Activated naive CD8-positive, alpha-beta T cell treated with anti-CD3 and anti-CD28 coated beads, Interleukin-2, amount 10 ng/mL, durations not matched to agents 7 days and 5 days (primary cell): ENCODE measurements around the gene CECR2. TPM values are rescaled to one million over a fixed set of nuclear protein-coding genes. Genes with fewer than 3 reads are reported as not detected.
"Not testable (repeated sequence)": the region's sequence is repeated elsewhere in the genome, so short reads cannot be mapped to it uniquely, and the experiment has no call there.

Experiments
- ATAC-seq: fragments of 150-1000 bp; cut with Tn5 transposase; one replicate; pipeline ENCODE4 v1.10.0; 2021; ENCODE audit warnings: low read depth, moderate library complexity
- POLR2A ChIA-PET: fragments of 350-600 bp; sonication (Branson Sonifier 250); formaldehyde crosslinking; loops from one replicate; lab custom pipeline; 2021; ENCODE audit warnings: antibody characterized with exemption; lab: Charles Lee
- DNase-seq: peaks from one replicate; pipeline ENCODE4 v3.0.0; 2021
- H3K27ac Mint-ChIP-seq: one replicate; pipeline ENCODE4 v1.8.0; 2022; ENCODE audit warnings: mild to moderate bottlenecking, mixed read lengths
- H3K27me3 Mint-ChIP-seq: one replicate; pipeline ENCODE4 v1.8.0; 2022; ENCODE audit warnings: mild to moderate bottlenecking, moderate library complexity, mixed read lengths
- H3K36me3 Mint-ChIP-seq: one replicate; pipeline ENCODE4 v1.8.0; 2021; ENCODE audit warnings: mild to moderate bottlenecking, mixed read lengths
- H3K4me1 Mint-ChIP-seq: one replicate; pipeline ENCODE4 v1.8.0; 2021; ENCODE audit warnings: mixed read lengths
- H3K4me3 Mint-ChIP-seq: one replicate; pipeline ENCODE4 v1.8.0; 2022; ENCODE audit warnings: mild to moderate bottlenecking, moderate library complexity, mixed read lengths
- H3K9me3 Mint-ChIP-seq: one replicate; pipeline ENCODE4 v1.8.0; 2021; ENCODE audit warnings: mixed read lengths
- total RNA-seq, 2 experiments: library from RNA; stranded (reverse); gene quantifications; one replicate each; pipeline ENCODE4 v1.2.3, GENCODE V29; 2021

Gene CECR2
- total RNA-seq, 2 experiments from 2014 or later: 0.06 TPM; not detected in 1

DNA sequence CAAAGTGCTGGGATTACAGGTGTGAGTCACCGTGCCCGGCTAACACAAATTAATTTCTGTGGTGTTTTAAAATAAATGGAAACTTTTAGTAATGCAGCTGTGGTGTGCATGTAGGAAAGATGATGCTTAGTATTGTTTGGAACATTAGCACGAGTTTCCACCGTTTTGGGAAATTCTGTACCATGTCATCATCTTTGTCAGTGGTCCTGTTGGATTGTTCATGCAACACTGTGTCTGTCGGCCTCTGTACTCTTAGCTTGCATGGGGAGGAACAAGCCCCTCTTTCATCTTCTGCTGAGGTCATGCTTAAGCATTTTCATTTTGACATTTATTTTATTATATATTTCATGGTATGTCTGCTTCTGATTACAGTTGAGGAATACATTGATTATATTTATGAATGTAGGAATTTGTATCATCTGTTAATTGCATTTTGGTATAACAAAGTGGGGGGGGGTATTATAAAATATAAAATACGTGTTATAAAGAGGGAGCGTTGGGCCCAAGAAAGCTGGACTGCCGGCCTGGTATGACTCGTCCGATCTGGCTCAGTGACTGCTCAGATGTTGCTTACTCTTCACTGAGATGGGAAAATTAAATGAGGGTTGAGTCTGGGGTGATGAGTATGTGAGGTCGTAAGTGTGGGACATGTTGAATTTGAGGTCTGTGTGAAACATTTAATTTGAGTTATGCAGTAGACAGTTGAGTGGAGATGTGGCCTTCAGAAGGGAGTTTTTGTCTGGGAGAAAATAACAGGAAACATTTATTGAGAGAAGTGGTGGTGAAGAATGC is 28.7 kb downstream of the CECR2 start:
- DNase-seq (no peak), ATAC-seq (no peak)
- POLR2A ChIA-PET: no interaction called here
- H3K4me1 Mint-ChIP-seq: no peaks in the 10 kb centered on the region
- no peaks in the 10 kb centered on the region for H3K36me3 Mint-ChIP-seq
- no peak overlapping the region for H3K27ac Mint-ChIP-seq
- H3K4me3 Mint-ChIP-seq: no peak overlapping the region
- H3K27me3 Mint-ChIP-seq: peaks cover 3% of the 10 kb centered on the region
- no peaks in the 10 kb centered on the region for H3K9me3 Mint-ChIP-seq

DNA sequence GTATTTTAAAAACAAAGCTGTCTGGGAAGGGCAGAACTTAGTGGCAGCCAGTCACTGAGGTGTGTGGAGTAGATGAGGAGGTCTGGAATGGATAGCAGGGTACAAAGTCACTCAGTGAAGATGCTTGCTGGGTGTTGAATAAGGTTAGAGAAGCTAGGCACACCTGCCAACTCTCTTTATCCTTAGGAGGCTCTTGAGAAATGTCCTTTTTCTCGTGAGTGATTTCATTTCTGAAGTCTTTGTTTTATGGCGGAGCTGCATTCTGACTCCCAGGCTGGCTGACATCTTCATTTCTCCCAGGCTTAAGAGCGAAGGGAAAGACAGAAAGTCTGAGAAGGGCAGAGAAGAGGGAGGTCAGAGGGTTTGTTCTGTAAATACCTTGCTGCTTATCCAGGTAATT is 31.0 kb downstream of the CECR2 start:
- Mint-ChIP-seq H3K4me1 (no peaks in the 10 kb centered on the region), H3K36me3 (no peaks in the 10 kb centered on the region), H3K27ac (no peak overlapping the region), H3K27me3 (no peaks in the 10 kb centered on the region), H3K4me3 (no peak overlapping the region), H3K9me3 (no peaks in the 10 kb centered on the region)
- ATAC-seq (no peak), DNase-seq (no peak)
- POLR2A ChIA-PET: no interaction called here

GRCh38 chr22:17401728-17402127 is 32.5 kb downstream of the CECR2 start:
- DNase-seq: no peak
- H3K4me3 Mint-ChIP-seq: no peak overlapping the region
- no peaks in the 10 kb centered on the region for H3K27me3 Mint-ChIP-seq
- no peak for ATAC-seq
- H3K4me1 Mint-ChIP-seq: no peaks in the 10 kb centered on the region
- no peaks in the 10 kb centered on the region for H3K9me3 Mint-ChIP-seq
- H3K36me3 Mint-ChIP-seq: no peaks in the 10 kb centered on the region
- POLR2A ChIA-PET: no interaction called here
- no peak overlapping the region for H3K27ac Mint-ChIP-seq

DNA sequence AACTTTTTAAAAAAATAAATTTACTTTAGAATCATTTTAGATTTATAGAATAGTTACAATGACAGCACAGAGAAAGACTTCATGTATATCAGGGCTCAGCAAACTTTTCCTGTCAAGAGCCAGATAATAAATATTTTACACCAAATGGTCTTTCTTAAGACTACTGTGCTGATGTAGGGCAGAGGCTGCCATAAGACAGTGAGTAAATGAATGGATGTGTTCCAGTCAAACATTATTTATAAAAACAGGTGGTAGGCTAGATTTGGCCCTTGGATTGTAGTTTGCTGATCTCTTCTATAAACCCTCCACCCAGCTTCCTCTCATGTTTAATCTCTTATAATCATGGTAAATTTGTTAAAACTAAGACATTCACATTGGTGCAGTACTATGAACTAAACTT is 33.0 kb downstream of the CECR2 start:
- H3K27ac Mint-ChIP-seq: no peak overlapping the region
- H3K27me3 Mint-ChIP-seq: no peaks in the 10 kb centered on the region
- no peak for ATAC-seq
- no peak for DNase-seq
- H3K9me3 Mint-ChIP-seq: no peaks in the 10 kb centered on the region
- no peak overlapping the region for H3K4me3 Mint-ChIP-seq
- no peaks in the 10 kb centered on the region for H3K36me3 Mint-ChIP-seq
- H3K4me1 Mint-ChIP-seq: no peaks in the 10 kb centered on the region
- POLR2A ChIA-PET: no interaction called here

GRCh38 chr22:17403906-17404305 is 34.6 kb downstream of the CECR2 start:
- no peak for DNase-seq
- Mint-ChIP-seq H3K36me3 (no peaks in the 10 kb centered on the region), H3K4me1 (no peaks in the 10 kb centered on the region), H3K4me3 (no peak overlapping the region), H3K27me3 (no peaks in the 10 kb centered on the region), H3K27ac (no peak overlapping the region), H3K9me3 (no peaks in the 10 kb centered on the region)
- POLR2A ChIA-PET: interaction anchor here (0.7 kb wide), 1 partner anchor 30 kb away, joined by 5 read pairs; no protein-coding TSS in a partner anchor
- ATAC-seq: no peak

- POLR2A ChIA-PET: no interaction called here
- Mint-ChIP-seq H3K36me3 (no peaks in the 10 kb centered on the region), H3K4me3 (no peak overlapping the region), H3K9me3 (no peaks in the 10 kb centered on the region), H3K27ac (no peak overlapping the region), H3K4me1 (no peaks in the 10 kb centered on the region), H3K27me3 (peaks cover 5% of the 10 kb centered on the region)
- no peak for ATAC-seq
- no peak for DNase-seq
These were observed 38.4 kb downstream of the CECR2 start for GRCh38 chr22:17407643-17408042.

DNA sequence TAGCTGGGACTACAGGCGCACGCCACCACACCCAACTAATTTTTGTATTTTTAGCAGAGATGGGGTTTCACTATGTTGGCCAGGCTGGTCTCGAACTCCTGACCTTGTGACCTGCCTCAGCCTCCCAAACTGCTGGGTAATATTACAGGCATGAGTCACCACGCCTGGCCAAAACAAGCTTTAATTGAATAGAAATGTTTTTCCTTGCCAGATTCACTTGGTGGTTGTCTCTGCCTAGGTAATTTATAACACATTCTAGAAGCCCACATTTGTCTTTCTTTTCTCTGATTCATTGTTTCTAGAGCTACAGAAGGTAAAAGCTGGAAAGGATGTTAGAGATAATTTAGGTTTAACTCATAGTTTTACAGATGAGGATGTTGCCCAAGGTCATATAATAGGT is 41.3 kb downstream of the CECR2 start:
- ATAC-seq (no peak), DNase-seq (no peak)
- no peak overlapping the region for H3K27ac Mint-ChIP-seq
- H3K9me3 Mint-ChIP-seq: no peaks in the 10 kb centered on the region
- H3K36me3 Mint-ChIP-seq: no peaks in the 10 kb centered on the region
- H3K4me1 Mint-ChIP-seq: no peaks in the 10 kb centered on the region
- H3K27me3 Mint-ChIP-seq: peaks cover 5% of the 10 kb centered on the region
- POLR2A ChIA-PET: no interaction called here
- H3K4me3 Mint-ChIP-seq: no peak overlapping the region

- Mint-ChIP-seq H3K9me3 (no peaks in the 10 kb centered on the region), H3K36me3 (no peaks in the 10 kb centered on the region), H3K27me3 (peaks cover 5% of the 10 kb centered on the region), H3K4me1 (no peaks in the 10 kb centered on the region), H3K27ac (no peak overlapping the region), H3K4me3 (no peak overlapping the region)
- no peak for ATAC-seq
- DNase-seq: no peak
- POLR2A ChIA-PET: no interaction called here
These were observed 42.0 kb downstream of the CECR2 start for GRCh38 chr22:17411213-17411612.

- POLR2A ChIA-PET: no interaction called here
- no peaks in the 10 kb centered on the region for H3K36me3 Mint-ChIP-seq
These were observed 43.0 kb downstream of the CECR2 start for GRCh38 chr22:17412232-17412631.

DNA sequence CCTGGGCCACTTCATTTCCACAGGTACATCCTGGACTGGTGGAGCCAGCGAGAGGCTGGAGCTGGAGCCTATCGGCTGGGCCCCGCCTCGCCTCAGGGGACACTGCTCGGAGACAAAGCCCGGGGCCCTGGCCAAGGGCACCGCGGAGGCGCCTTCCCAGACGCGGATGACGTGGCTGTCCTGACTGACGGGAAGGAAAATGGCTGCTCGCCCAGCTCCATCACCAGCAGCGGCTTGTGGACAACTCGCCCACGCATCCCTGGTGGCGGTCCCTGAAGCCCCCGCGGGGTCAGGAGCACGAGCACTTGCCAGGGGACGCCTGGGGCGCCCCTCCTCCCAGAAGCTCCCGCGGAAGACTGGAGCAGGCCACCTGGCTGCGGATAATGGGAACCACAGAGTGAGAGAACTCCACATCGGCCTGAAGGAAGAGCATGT is 49.6 kb downstream of the CECR2 start:
- no peak for ATAC-seq
- H3K27me3 Mint-ChIP-seq: no peaks in the 10 kb centered on the region
- H3K4me1 Mint-ChIP-seq: peaks cover 1% of the 10 kb centered on the region
- H3K36me3 Mint-ChIP-seq: no peaks in the 10 kb centered on the region
- no peak for DNase-seq
- POLR2A ChIA-PET: no interaction called here
- no peak overlapping the region for H3K4me3 Mint-ChIP-seq
- H3K27ac Mint-ChIP-seq: no peak overlapping the region
- H3K9me3 Mint-ChIP-seq: no peaks in the 10 kb centered on the region

More at GRCh38 chr22:17412232-17412631, 43.0 kb downstream of the CECR2 start:
- DNase-seq: no peak
- H3K4me1 Mint-ChIP-seq: no peaks in the 10 kb centered on the region
- no peak overlapping the region for H3K27ac Mint-ChIP-seq
- H3K9me3 Mint-ChIP-seq: no peaks in the 10 kb centered on the region
- no peak overlapping the region for H3K4me3 Mint-ChIP-seq
- H3K27me3 Mint-ChIP-seq: peaks cover 5% of the 10 kb centered on the region
- ATAC-seq: no peak

DNA sequence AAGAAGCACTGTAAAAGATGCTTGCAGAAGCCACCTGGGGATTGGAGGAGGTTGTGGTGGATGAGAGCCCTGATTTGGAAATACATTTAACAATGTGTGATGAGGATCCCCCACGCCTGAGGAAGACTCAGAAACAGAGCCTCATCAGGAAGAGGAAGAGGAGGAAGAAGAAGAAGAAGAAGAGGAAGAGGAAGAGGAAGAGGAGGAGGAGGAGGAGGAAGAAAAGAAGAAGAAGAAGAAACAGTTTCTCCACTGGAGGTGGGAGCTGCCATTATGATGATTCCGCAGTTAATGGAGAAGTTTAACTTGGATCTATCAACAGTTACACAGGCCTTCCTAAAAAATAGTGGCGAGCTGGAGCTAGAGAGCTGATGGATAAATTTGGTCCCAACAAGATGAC is 50.1 kb downstream of the CECR2 start:
- DNase-seq (no peak), ATAC-seq (no peak)
- no peaks in the 10 kb centered on the region for H3K9me3 Mint-ChIP-seq
- H3K36me3 Mint-ChIP-seq: no peaks in the 10 kb centered on the region
- no peak overlapping the region for H3K4me3 Mint-ChIP-seq
- H3K27ac Mint-ChIP-seq: no peak overlapping the region
- POLR2A ChIA-PET: no interaction called here
- no peaks in the 10 kb centered on the region for H3K27me3 Mint-ChIP-seq
- peaks cover 1% of the 10 kb centered on the region for H3K4me1 Mint-ChIP-seq

DNA sequence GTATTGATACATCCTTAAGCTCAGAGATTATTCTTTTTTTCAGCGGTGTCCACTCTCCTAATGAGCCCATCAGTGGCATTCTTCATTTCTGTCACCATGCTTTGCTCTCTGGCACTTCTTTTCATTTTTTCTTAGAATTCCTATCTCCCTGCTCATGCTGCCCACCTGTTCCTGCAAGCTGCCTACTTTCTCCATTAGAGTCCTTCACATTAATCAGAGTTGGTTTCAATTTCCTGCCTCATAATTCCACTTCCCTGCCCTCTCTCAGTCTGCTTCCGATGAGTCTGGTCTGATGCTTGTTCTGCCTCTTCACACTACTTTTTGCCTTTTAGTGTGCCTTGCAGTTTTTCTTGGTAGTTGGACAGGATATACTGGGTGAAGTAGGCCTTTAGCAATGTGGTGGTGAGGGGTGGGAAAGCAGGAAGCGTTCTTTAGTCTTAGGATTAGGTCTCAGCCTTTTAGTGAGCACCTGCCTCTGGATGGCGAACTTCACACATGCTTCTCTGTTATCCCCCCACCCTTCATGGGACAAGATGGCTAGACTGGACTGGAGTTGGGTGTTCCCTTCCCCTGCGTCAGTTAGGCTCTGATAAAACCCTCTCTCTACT is 53.6 kb downstream of the CECR2 start:
- H3K4me1 Mint-ChIP-seq: peaks cover 1% of the 10 kb centered on the region

GRCh38 chr22:17423616-17424015 is 54.4 kb downstream of the CECR2 start:
- H3K9me3 Mint-ChIP-seq: no peaks in the 10 kb centered on the region
- no peak for DNase-seq
- POLR2A ChIA-PET: no interaction called here
- peaks cover 1% of the 10 kb centered on the region for H3K4me1 Mint-ChIP-seq
- ATAC-seq: no peak
- H3K36me3 Mint-ChIP-seq: no peaks in the 10 kb centered on the region
- no peak overlapping the region for H3K4me3 Mint-ChIP-seq
- H3K27ac Mint-ChIP-seq: no peak overlapping the region
- H3K27me3 Mint-ChIP-seq: no peaks in the 10 kb centered on the region

More for the DNA sequence above, 53.6 kb downstream of the CECR2 start:
- Mint-ChIP-seq H3K36me3 (no peaks in the 10 kb centered on the region), H3K27ac (no peak overlapping the region), H3K27me3 (no peaks in the 10 kb centered on the region), H3K9me3 (no peaks in the 10 kb centered on the region), H3K4me3 (no peak overlapping the region)
- POLR2A ChIA-PET: no interaction called here
- no peak for ATAC-seq
- no peak for DNase-seq

- not testable (repeated sequence) for H3K27me3 Mint-ChIP-seq
These were observed 58.3 kb downstream of the CECR2 start for GRCh38 chr22:17427528-17427927.

More at GRCh38 chr22:17427528-17427927, 58.3 kb downstream of the CECR2 start:
- H3K36me3 Mint-ChIP-seq, H3K9me3 Mint-ChIP-seq, H3K4me3 Mint-ChIP-seq, ATAC-seq, H3K4me1 Mint-ChIP-seq, POLR2A ChIA-PET, H3K27ac Mint-ChIP-seq, DNase-seq: not testable (repeated sequence)
